GM21423 (cell line): ENCODE data around the gene LRP1.

ENCODE experiments used
- ATAC-seq: cut with Tn5 transposase; IDR thresholded peaks from one replicate; pipeline ENCODE4 v1.9.1; 2021; ENCODE audit warnings: mild to moderate bottlenecking, moderate library complexity; ENCODE audit not compliant: unreplicated experiment

LRP1 gene

DNA sequence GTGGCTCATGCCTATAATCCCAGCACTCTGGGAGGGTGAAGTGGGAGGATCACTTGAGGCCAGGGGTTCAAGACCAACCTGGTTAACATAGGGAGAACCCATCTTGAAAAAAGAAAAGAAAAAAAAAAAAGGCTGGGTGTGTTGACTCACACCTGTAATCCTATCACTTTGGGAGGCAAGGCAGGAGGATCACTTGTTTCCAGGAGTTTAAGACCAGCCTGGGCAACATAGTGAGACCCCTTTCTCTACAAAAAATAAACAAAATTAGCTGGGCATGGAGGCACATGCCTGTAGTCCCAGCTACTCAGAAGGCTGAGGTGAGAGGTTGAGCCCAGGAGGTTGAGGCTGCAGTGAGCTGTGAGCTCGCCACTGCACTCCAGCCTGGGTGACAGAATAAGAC lies 42.1 kb downstream of the LRP1 start:
- no peak for ATAC-seq

DNA sequence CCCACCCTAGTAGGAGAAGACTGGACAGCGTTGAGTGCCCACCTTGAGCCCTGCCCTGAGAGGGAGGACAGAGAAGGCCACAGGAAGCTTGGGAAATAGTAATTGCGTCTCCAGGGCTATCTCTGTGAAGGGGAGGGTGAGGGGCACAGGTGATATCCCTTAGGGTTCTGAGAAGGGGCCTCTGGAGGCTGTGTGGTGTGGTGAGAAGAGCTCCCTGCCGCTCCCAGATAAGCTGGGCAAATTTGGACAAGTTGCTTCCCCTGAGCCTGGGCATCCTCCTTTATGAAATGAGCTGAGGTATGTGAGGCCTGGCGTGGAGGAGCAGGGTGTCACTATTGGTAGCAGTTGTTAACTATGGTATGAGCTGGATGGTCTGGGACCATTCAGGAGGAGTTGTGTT lies 42.6 kb downstream of the LRP1 start:
- no peak for ATAC-seq

DNA sequence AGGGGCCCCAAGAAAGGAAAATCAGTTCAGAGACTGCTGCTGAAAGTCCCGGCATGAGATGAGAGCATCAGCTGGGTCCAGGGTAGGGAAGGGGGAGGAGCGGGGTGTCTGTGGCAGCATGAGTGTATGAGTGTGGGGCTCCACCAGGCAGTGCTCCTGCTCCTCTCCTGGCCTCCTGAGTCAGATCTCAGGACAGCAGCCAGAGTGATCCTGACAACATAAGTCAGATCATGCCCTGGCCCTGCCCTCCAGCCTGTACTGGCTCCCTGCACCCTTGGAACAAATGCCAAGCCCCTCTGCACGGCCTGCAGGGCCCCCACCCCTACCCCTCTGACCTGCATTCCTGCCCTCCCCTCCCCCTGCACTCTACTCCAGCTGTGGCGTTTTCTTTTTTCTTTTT lies 43.4 kb downstream of the LRP1 start:
- no peak for ATAC-seq

DNA sequence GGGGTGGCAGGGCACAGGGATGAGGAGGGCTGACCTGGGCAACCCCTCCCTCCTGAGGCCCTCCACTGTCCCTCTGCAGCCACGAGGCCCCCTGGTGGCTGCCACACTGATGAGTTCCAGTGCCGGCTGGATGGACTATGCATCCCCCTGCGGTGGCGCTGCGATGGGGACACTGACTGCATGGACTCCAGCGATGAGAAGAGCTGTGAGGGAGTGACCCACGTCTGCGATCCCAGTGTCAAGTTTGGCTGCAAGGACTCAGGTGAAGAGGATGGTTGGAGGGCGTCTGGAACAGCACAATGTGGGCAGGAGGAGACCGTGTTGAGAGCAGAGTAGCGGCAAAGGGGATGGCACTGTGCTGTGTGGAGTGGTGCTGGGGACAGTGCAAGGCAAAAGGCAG lies 44.8 kb downstream of the LRP1 start:
- no peak for ATAC-seq

DNA sequence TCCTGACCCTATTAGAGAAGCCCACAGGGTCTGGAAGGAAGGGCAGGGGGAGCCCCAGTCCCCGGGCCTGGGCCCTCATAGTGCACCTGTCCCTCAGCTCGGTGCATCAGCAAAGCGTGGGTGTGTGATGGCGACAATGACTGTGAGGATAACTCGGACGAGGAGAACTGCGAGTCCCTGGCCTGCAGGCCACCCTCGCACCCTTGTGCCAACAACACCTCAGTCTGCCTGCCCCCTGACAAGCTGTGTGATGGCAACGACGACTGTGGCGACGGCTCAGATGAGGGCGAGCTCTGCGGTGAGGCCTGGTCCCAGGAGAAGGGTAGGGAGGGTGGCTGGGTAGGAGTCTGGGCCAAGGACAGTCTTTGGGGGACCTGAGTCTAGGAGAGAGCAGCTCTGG lies 45.4 kb downstream of the LRP1 start:
- no peak for ATAC-seq

DNA sequence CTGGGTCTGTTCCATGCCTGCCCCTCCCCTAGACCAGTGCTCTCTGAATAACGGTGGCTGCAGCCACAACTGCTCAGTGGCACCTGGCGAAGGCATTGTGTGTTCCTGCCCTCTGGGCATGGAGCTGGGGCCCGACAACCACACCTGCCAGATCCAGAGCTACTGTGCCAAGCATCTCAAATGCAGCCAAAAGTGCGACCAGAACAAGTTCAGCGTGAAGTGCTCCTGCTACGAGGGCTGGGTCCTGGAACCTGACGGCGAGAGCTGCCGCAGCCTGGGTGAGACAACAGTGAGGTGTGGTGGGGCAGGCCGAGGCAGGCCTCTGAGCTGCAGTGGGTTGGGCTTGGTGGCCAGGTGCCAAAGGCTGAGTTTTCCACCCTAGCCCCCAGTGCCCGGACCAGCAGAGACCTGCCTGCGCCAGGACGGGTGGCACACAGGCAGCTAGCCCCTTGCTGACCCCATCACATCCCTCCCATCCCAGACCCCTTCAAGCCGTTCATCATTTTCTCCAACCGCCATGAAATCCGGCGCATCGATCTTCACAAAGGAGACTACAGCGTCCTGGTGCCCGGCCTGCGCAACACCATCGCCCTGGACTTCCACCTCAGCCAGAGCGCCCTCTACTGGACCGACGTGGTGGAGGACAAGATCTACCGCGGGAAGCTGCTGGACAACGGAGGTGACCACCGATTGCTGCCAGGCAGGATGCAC lies 47.3 kb downstream of the LRP1 start:
- ATAC-seq = no peak

DNA sequence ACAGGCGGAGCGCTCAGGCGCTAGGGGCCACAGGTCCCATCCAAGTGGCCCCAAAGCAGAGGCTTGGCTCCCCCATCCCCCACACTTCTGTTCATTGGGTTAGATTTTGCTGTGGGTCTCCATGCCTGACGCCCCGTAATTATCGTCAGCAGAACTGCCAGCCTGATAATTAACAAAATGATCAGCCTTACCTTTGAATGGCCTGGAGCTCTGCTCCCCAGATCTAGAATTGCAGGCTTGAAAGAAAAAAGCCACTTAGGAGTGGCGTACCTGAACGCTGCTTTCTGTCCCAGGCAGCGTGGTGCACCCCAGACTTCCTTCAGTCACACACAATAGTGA lies 47.8 kb downstream of the LRP1 start:
- no peak for ATAC-seq

DNA sequence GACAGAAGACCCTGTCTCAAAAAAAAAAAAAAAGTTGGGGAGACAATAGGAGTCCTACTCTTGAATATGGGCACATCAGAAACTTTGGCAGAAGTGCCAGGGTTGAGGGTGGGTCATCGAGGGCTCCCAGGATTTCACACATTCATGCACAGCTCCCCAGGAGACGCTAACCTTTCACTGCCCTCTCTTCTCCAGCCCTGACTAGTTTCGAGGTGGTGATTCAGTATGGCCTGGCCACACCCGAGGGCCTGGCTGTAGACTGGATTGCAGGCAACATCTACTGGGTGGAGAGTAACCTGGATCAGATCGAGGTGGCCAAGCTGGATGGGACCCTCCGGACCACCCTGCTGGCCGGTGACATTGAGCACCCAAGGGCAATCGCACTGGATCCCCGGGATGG lies 48.6 kb downstream of the LRP1 start:
- no peak for ATAC-seq

DNA sequence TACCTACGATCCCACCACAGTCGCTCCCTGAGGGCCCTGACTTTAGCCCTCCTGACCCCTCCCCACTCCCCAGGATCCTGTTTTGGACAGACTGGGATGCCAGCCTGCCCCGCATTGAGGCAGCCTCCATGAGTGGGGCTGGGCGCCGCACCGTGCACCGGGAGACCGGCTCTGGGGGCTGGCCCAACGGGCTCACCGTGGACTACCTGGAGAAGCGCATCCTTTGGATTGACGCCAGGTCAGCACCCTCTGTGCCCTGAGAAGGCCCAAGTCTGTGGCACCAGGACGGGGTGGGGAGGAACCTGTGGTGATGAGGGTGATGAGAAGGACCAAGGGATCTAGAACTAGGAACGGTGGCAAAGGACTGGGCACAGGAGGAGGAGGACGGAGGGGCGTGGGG lies 49.1 kb downstream of the LRP1 start:
- ATAC-seq = no peak

DNA sequence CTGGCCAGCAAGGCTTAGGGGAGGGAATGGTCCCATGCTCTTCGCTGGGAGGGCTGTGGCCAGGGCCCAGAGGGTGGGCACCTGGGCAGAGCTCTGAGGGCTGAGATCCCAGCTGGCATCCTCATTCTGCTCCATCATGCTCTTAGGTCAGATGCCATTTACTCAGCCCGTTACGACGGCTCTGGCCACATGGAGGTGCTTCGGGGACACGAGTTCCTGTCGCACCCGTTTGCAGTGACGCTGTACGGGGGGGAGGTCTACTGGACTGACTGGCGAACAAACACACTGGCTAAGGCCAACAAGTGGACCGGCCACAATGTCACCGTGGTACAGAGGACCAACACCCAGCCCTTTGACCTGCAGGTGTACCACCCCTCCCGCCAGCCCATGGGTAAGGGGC lies 49.9 kb downstream of the LRP1 start:
- no peak for ATAC-seq

DNA sequence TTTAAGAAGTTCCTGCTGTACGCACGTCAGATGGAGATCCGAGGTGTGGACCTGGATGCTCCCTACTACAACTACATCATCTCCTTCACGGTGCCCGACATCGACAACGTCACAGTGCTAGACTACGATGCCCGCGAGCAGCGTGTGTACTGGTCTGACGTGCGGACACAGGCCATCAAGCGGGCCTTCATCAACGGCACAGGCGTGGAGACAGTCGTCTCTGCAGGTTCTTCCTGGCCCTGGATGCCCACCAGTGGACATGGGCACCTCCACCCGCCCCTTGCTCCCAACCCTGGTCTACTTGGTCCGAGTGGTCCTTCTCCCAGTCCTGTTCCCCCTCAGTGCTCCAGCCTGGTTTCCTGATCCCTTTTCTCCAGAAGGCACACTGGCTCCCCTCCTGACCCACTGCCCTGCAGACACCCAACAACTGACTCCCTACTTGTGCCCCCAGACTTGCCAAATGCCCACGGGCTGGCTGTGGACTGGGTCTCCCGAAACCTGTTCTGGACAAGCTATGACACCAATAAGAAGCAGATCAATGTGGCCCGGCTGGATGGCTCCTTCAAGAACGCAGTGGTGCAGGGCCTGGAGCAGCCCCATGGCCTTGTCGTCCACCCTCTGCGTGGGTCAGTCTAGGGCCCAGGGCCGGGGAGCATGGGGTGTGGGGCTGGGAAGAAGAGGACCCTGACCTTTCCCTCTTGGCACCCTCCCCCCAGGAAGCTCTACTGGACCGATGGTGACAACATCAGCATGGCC lies 51.2 kb downstream of the LRP1 start:
- ATAC-seq = no peak

DNA sequence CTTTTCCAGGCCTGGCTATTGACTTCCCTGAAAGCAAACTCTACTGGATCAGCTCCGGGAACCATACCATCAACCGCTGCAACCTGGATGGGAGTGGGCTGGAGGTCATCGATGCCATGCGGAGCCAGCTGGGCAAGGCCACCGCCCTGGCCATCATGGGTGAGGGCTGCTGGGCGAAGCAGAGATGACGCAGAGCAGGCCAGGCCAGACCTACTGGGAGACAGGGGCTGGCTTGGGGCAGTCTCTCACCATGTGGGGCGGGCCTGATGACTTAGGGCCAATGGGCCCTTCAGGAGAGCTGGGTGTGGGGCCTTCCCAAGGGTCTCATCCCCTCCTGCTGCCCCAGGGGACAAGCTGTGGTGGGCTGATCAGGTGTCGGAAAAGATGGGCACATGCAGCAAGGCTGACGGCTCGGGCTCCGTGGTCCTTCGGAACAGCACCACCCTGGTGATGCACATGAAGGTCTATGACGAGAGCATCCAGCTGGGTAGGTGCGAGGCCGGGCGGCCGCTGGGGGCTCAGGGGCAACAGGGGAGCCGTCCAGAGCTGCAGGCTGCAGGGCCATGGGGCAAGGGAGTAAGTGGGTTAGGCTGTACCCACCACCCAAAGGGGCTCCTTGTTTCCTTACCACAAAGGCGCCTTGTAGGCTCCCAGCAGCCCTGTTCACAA lies 52.2 kb downstream of the LRP1 start:
- no peak for ATAC-seq

DNA sequence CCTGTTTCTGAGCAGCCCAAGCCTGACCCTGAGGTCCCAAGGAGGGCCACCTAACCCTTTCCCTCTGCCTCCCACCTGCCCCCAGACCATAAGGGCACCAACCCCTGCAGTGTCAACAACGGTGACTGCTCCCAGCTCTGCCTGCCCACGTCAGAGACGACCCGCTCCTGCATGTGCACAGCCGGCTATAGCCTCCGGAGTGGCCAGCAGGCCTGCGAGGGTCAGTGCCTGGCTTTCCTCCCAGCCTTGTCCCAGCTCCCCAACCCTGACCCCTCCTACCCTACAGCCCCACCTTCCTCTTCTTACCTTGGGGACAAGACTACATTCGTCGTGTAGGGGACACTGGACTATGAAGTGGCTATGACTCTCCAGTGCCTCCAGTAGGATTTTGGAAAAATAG lies 52.8 kb downstream of the LRP1 start:
- no peak for ATAC-seq

DNA sequence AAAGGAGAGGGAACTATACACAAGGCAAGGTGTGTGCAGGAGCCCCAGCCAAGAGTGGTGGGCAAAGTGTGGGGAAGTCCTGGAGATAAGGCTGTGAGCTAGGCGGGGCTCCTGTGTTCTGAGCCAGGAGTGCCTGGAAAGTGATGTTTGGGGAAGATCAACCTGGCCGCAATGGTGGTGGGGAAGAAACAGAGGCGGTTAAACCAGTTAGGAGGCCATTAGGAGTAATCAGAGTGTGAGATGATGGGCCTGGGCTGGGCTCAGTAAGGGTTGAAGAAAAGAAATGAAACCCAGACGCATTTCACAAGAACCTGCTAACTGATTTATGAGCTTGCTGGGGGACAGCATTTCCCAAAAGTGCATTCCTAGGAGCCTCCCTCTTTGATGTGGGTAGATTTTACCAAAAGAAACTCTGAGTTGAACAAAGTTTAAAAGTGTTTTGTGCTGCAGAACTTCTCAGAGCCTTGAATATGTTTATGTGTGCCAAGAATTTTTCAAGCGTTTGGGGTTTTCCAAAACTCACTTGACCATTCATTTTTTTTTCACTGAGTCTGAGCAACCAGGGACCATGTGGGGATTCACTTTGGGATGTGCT lies 53.4 kb downstream of the LRP1 start:
- ATAC-seq = no peak

DNA sequence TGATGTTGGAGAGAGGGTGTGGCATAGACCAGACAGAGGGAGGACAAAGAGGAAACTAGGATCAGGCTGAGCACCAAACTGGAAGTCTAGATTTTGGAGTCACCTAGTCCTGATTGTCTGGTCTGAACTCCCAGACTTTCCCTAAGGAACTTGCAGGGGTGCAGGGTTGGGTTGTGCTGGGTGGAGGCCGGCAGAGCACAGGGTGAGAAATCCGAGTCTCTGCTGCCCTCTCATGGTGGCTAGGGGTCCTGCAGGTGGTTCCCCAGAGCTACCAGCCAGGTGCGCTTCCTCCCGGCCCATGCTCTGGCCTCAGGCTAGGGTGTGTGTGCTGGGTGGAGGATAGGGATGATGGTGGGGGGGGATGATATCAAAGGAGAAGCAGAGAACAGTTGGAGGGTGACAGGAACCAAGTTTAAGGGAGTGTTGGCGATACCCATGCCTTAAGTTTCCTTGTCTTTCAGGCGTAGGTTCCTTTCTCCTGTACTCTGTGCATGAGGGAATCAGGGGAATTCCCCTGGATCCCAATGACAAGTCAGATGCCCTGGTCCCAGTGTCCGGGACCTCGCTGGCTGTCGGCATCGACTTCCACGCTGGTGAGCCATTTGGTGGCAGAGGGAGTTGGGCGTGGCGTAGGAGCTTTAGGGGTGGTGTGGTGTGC lies 54.8 kb downstream of the LRP1 start:
- ATAC-seq = peak; percentile 83

DNA sequence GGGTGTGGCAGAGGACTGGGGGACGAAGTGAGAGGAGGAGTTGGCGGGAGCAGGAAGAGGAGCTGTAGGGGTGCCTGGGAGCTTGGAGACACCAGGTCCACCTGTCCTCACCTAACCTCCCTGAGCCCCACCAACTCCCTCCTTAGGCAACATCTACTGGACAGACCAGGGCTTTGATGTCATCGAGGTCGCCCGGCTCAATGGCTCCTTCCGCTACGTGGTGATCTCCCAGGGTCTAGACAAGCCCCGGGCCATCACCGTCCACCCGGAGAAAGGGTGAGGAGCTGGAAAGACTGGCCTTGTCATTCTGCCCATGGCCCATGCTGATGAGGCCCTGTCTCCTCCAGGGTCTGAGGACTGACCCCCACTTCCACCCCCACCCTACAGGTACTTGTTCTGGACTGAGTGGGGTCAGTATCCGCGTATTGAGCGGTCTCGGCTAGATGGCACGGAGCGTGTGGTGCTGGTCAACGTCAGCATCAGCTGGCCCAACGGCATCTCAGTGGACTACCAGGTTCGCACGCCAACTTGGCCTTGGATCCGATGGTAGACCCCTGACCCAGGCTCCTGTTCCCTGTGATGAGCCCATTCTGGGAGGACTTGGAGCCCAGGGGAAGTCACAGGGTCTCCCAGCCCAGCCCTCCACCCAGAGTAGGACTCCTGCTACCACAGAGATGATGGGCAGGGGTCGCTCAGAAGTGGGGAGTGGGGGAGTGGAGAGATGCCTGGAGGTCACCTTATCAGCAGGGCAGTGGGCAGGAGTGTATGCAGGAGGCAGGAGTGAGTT lies 55.8 kb downstream of the LRP1 start:
- no peak for ATAC-seq

DNA sequence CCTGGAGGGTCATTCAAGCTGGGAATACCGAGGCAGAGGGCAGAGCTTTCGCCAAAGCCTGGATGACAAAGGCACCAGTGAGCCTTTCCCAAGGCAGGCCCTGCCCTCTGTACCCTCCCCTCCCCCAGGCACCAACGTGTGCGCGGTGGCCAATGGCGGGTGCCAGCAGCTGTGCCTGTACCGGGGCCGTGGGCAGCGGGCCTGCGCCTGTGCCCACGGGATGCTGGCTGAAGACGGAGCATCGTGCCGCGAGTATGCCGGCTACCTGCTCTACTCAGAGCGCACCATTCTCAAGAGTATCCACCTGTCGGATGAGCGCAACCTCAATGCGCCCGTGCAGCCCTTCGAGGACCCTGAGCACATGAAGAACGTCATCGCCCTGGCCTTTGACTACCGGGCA lies 57.1 kb downstream of the LRP1 start:
- no peak for ATAC-seq

DNA sequence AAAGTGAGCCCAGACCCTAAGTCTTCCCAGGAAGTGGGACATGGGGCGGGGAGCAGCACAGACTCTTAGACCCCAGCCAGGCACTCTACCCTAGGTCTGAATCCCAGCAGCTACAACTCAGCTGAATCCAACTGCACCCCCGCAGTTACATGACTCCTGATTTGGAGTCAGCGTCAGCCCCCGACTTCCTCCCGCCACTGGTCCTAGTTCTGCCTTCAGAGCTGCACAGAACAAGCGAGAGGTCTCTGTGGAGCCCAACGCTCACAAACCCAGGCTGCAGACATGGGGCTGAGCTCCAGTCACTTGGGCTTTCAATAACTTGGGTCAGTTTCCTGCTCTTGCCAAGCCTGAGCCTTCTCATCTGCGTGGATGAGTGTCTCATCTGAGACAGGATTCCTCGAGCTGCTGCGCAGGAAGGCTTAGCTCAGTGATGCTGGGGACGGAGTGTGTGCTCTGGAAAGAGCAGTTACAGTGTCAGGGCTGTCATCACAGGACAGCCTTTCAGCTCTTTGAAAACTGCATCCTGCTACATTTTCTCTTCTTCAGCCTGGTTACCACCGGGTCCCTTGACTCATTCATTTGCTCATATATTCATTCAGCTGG lies 57.7 kb downstream of the LRP1 start:
- ATAC-seq = no peak

DNA sequence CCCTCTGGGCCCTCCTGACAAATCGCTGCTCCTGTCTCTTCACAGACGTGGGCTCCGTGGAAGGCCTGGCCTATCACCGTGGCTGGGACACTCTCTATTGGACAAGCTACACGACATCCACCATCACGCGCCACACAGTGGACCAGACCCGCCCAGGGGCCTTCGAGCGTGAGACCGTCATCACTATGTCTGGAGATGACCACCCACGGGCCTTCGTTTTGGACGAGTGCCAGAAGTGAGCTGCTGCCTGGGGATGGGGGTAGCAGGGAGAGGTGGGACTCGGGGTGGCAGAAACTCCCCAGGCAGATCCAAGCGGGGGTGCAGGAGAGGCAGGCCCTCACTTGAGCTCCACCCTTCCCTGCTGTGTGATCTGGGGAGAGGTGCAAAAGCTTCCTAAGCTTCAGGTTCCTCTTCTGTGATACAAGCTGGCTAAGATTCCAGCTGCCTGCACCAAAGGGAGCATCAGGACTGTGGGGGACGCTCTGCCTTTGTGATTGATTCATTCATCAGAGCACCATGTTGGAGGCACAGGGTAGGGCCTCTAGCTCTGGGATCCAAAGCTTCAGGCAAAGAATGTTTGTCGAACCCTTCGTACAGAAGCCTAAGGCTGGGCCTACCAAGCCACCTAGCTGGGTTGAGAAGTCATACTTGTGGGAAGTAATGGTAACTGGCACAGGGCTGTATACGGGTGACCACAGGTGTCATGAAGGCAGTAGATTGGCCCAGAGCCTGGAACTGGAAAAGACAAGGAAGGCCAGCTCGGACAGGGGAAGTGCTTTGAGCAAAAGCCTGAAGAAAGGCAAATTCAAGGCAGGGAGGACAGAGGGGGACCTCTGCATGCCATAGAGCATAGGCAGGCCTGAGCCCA lies 59.2 kb downstream of the LRP1 start:
- ATAC-seq = no peak
